GM23338 (cell line): Measurements from ENCODE around the gene GRIA2. TPM values are rescaled to one million over a fixed set of nuclear protein-coding genes. Genes with fewer than 3 reads are reported as not detected.

ENCODE experiments used
- ATAC-seq: fragments of 200-7000 bp; cut with Tn5 transposase; 3 replicates; pipeline ENCODE4 v1.9.1; 2020
- DNase-seq: peaks from one replicate; pipeline ENCODE4 v3.0.0-alpha.2; 2015; ENCODE audit warnings: low spot score
- H2AFZ ChIP-seq: fragments of 200-600 bp; sonication (generic); 2 replicates; pipeline ENCODE4 v1.8.0; 2016; ENCODE audit warnings: antibody characterized with exemption, mild to moderate bottlenecking, moderate library complexity
- H3F3A ChIP-seq: fragments of 200-600 bp; sonication (generic); replicated peaks from 2 replicates; pipeline ENCODE4 v1.8.0; 2017; ENCODE audit warnings: antibody characterized with exemption, mixed run types, low read depth
- H3K27ac ChIP-seq: fragments of 200-600 bp; sonication (generic); 2 replicates; pipeline ENCODE4 v1.6.1; 2016; ENCODE audit warnings: low read depth
- H3K27me3 ChIP-seq: fragments of 200-600 bp; sonication (generic); 2 replicates; pipeline ENCODE4 v1.8.0; 2016; ENCODE audit warnings: mild to moderate bottlenecking, mixed run types, moderate library complexity; ENCODE audit not compliant: insufficient read depth
- H3K36me3 ChIP-seq: fragments of 200-600 bp; sonication (generic); 2 replicates; pipeline ENCODE4 v1.8.0; 2016; ENCODE audit warnings: mild to moderate bottlenecking; ENCODE audit not compliant: insufficient read depth
- H3K4me1 ChIP-seq: fragments of 200-600 bp; sonication (generic); 2 replicates; pipeline ENCODE4 v1.8.0; 2016; ENCODE audit warnings: mild to moderate bottlenecking, moderate library complexity; ENCODE audit not compliant: insufficient read depth
- H3K4me2 ChIP-seq: fragments of 200-600 bp; sonication (generic); 2 replicates; pipeline ENCODE4 v1.7.1; 2017; ENCODE audit warnings: mixed run types
- H3K4me3 ChIP-seq: fragments of 200-600 bp; sonication (generic); 2 replicates; pipeline ENCODE4 v1.6.1; 2016; ENCODE audit warnings: mixed run types
- H3K79me2 ChIP-seq: fragments of 200-600 bp; sonication (generic); replicated peaks from 2 replicates; pipeline ENCODE4 v1.8.0; 2017; ENCODE audit warnings: mild to moderate bottlenecking; ENCODE audit not compliant: insufficient read depth
- H3K9me2 ChIP-seq: fragments of 200-600 bp; sonication (generic); 2 replicates; pipeline ENCODE4 v1.8.0; 2017; ENCODE audit not compliant: insufficient read depth
- H4K20me1 ChIP-seq: fragments of 200-600 bp; sonication (generic); replicated peaks from 2 replicates; pipeline ENCODE4 v1.8.0; 2017; ENCODE audit warnings: mild to moderate bottlenecking; ENCODE audit not compliant: insufficient read depth
- H3K27ac Mint-ChIP-seq: 2 replicates; pipeline ENCODE4 v1.8.0; 2020; ENCODE audit warnings: inconsistent platforms, mild to moderate bottlenecking, moderate library complexity, mixed read lengths
- H3K27me3 Mint-ChIP-seq: 3 replicates; pipeline ENCODE4 v1.8.0; 2022; ENCODE audit warnings: low read depth, mild to moderate bottlenecking, moderate library complexity, mixed read lengths, inconsistent platforms; ENCODE audit not compliant: insufficient read depth, poor library complexity
- H3K36me3 Mint-ChIP-seq: 3 replicates; pipeline ENCODE4 v1.8.0; 2021; ENCODE audit warnings: low read depth, mild to moderate bottlenecking, inconsistent platforms, moderate library complexity, mixed read lengths
- H3K4me1 Mint-ChIP-seq: 3 replicates; pipeline ENCODE4 v1.8.0; 2020; ENCODE audit warnings: mild to moderate bottlenecking, inconsistent platforms, mixed read lengths
- H3K4me3 Mint-ChIP-seq: 3 replicates; pipeline ENCODE4 v1.8.0; 2021; ENCODE audit warnings: moderate library complexity, mild to moderate bottlenecking, inconsistent platforms, mixed read lengths
- H3K9me3 Mint-ChIP-seq: 3 replicates; pipeline ENCODE4 v1.8.0; 2020; ENCODE audit warnings: moderate library complexity, mild to moderate bottlenecking, inconsistent platforms, mixed read lengths
- CREB1 ChIP-seq: fragments of 250-450 bp; sonication (Bioruptor Pico); IDR thresholded peaks from 2 replicates; pipeline ENCODE4 v1.5.0; 2020; ENCODE audit warnings: low read depth, mild to moderate bottlenecking, moderate library complexity
- EZH2 ChIP-seq: fragments of 200-600 bp; sonication (generic); IDR thresholded peaks from one replicate; pipeline ENCODE4 v1.8.0; 2017; ENCODE audit warnings: antibody characterized with exemption, mild to moderate bottlenecking, low read depth; ENCODE audit not compliant: unreplicated experiment
- EZH2phosphoT487 ChIP-seq: fragments of 200-600 bp; sonication (generic); IDR thresholded peaks from one replicate; pipeline ENCODE4 v1.8.1; 2018; ENCODE audit warnings: antibody characterized with exemption; ENCODE audit not compliant: unreplicated experiment
- JUNB ChIP-seq: IDR thresholded peaks from one replicate; pipeline ENCODE4 v1.6.1; 2016; ENCODE audit warnings: antibody characterized with exemption; ENCODE audit not compliant: unreplicated experiment
- NANOG ChIP-seq: IDR thresholded peaks from 2 replicates; pipeline ENCODE4 v1.6.1; 2016; ENCODE audit warnings: antibody characterized with exemption, borderline replicate concordance
- POLR2AphosphoS5 ChIP-seq: IDR thresholded peaks from 2 replicates; pipeline ENCODE4 v1.6.1; 2016; ENCODE audit warnings: antibody characterized with exemption, low read depth
- STAT1 ChIP-seq: IDR thresholded peaks from one replicate; pipeline ENCODE4 v1.6.1; 2016; ENCODE audit warnings: antibody characterized with exemption; ENCODE audit not compliant: unreplicated experiment
- polyA plus RNA-seq: library from polyadenylated mRNA; unstranded; fragments of >200 nt; fragmentation: Nextera tagmentation; extraction: Ambion mirVana; gene quantifications from 2 replicates; pipeline ENCODE4 v1.2.1, GENCODE V29; 2016
- total RNA-seq: library from RNA; depleted of rRNA; stranded (reverse); fragments of >200 nt; shearing (Covaris generic); gene quantifications from 2 replicates; pipeline ENCODE4 v1.2.3, GENCODE V29; 2014
- TF ChIP-seq, protein P1 (sequence below): IDR thresholded peaks from one replicate; pipeline ENCODE4 v1.6.1; 2018; ENCODE audit warnings: antibody characterized with exemption; ENCODE audit not compliant: unreplicated experiment
- TF ChIP-seq, protein P2 (sequence below): fragments of 250-450 bp; sonication (Bioruptor Pico); IDR thresholded peaks from 2 replicates; pipeline ENCODE4 v1.5.0; 2020; ENCODE audit warnings: mild to moderate bottlenecking, moderate library complexity

The GRIA2 gene
- total and polyA plus RNA-seq, 2 experiments from 2014 or later = not detected

DNA sequence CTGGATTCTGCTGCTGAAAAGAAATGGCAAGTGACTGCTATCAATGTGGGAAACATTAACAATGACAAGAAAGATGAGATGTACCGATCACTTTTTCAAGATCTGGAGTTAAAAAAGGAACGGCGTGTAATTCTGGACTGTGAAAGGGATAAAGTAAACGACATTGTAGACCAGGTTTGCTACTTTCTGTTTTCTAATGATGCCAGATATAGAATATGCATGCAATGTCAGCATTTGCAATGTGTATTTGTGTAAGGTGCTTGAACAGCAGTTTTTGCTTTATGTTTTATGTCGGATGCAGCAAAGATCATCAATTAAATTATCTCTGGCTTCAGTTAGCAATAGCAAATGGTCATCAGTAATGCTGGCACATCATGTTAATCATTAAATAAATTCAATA, 92.2 kb downstream of the GRIA2 start:
- Histone ChIP-seq H3K9me2 (no peaks in the 10 kb centered on the region), H4K20me1 (no peaks in the 10 kb centered on the region), H3K27ac (no peak overlapping the region), H3K4me3 (no peak overlapping the region), H3K4me1 (no peaks in the 10 kb centered on the region), H3K27me3 (no peaks in the 10 kb centered on the region), H3K79me2 (no peaks in the 10 kb centered on the region), H2AFZ (no peak overlapping the region), H3K4me2 (no peak overlapping the region), H3K36me3 (no peaks in the 10 kb centered on the region), H3F3A (no peaks in the 10 kb centered on the region)
- no peak overlapping the region for H3K27ac Mint-ChIP-seq
- ATAC-seq = no peak
- no peaks in the 10 kb centered on the region for H3K27me3 Mint-ChIP-seq
- no peak for TF ChIP-seq STAT1
- TF ChIP-seq POLR2AphosphoS5 = no peak
- TF ChIP-seq, protein P1, sequence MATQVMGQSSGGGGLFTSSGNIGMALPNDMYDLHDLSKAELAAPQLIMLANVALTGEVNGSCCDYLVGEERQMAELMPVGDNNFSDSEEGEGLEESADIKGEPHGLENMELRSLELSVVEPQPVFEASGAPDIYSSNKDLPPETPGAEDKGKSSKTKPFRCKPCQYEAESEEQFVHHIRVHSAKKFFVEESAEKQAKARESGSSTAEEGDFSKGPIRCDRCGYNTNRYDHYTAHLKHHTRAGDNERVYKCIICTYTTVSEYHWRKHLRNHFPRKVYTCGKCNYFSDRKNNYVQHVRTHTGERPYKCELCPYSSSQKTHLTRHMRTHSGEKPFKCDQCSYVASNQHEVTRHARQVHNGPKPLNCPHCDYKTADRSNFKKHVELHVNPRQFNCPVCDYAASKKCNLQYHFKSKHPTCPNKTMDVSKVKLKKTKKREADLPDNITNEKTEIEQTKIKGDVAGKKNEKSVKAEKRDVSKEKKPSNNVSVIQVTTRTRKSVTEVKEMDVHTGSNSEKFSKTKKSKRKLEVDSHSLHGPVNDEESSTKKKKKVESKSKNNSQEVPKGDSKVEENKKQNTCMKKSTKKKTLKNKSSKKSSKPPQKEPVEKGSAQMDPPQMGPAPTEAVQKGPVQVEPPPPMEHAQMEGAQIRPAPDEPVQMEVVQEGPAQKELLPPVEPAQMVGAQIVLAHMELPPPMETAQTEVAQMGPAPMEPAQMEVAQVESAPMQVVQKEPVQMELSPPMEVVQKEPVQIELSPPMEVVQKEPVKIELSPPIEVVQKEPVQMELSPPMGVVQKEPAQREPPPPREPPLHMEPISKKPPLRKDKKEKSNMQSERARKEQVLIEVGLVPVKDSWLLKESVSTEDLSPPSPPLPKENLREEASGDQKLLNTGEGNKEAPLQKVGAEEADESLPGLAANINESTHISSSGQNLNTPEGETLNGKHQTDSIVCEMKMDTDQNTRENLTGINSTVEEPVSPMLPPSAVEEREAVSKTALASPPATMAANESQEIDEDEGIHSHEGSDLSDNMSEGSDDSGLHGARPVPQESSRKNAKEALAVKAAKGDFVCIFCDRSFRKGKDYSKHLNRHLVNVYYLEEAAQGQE = no peak
- TF ChIP-seq EZH2 = no peak
- H3K4me3 Mint-ChIP-seq = no peak overlapping the region
- no peaks in the 10 kb centered on the region for H3K36me3 Mint-ChIP-seq
- no peaks in the 10 kb centered on the region for H3K4me1 Mint-ChIP-seq
- H3K9me3 Mint-ChIP-seq = no peaks in the 10 kb centered on the region
- DNase-seq = no peak

DNA sequence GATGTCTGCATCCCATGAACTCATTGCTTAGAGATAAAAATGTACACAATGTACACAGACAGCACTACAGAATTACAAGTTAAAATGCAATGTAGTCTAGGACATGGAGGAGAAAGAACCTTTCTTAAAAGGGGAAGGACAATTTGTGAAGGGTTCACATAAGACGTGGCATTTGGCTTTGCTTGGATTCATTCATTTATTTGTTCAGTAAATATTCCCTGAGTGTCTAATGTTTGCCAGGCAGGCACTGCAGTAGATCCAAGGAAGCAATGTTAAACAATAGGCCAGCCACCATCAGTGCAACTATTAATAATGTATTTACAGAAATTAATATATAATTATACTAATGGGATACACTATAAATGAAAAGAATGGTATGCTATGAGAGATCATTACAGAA, 94.4 kb downstream of the GRIA2 start:
- Mint-ChIP-seq H3K27ac (no peak overlapping the region), H3K9me3 (no peaks in the 10 kb centered on the region), H3K36me3 (no peaks in the 10 kb centered on the region), H3K4me1 (no peaks in the 10 kb centered on the region), H3K27me3 (no peaks in the 10 kb centered on the region), H3K4me3 (no peak overlapping the region)
- Histone ChIP-seq H3K4me3 (no peak overlapping the region), H3K9me2 (no peaks in the 10 kb centered on the region), H2AFZ (no peak overlapping the region), H3K4me2 (no peak overlapping the region), H3K27me3 (no peaks in the 10 kb centered on the region), H3K4me1 (no peaks in the 10 kb centered on the region), H4K20me1 (no peaks in the 10 kb centered on the region), H3F3A (no peaks in the 10 kb centered on the region), H3K79me2 (no peaks in the 10 kb centered on the region), H3K36me3 (no peaks in the 10 kb centered on the region), H3K27ac (no peak overlapping the region)
- ATAC-seq (no peak), DNase-seq (no peak)
- TF ChIP-seq, protein P1 = no peak
- TF ChIP-seq CREB1 (CRISPR knock-in tag) = no peak
- TF ChIP-seq EZH2 = no peak
- no peak for TF ChIP-seq EZH2phosphoT487
- no peak for TF ChIP-seq STAT1
- TF ChIP-seq JUNB = no peak
- TF ChIP-seq, protein P2, sequence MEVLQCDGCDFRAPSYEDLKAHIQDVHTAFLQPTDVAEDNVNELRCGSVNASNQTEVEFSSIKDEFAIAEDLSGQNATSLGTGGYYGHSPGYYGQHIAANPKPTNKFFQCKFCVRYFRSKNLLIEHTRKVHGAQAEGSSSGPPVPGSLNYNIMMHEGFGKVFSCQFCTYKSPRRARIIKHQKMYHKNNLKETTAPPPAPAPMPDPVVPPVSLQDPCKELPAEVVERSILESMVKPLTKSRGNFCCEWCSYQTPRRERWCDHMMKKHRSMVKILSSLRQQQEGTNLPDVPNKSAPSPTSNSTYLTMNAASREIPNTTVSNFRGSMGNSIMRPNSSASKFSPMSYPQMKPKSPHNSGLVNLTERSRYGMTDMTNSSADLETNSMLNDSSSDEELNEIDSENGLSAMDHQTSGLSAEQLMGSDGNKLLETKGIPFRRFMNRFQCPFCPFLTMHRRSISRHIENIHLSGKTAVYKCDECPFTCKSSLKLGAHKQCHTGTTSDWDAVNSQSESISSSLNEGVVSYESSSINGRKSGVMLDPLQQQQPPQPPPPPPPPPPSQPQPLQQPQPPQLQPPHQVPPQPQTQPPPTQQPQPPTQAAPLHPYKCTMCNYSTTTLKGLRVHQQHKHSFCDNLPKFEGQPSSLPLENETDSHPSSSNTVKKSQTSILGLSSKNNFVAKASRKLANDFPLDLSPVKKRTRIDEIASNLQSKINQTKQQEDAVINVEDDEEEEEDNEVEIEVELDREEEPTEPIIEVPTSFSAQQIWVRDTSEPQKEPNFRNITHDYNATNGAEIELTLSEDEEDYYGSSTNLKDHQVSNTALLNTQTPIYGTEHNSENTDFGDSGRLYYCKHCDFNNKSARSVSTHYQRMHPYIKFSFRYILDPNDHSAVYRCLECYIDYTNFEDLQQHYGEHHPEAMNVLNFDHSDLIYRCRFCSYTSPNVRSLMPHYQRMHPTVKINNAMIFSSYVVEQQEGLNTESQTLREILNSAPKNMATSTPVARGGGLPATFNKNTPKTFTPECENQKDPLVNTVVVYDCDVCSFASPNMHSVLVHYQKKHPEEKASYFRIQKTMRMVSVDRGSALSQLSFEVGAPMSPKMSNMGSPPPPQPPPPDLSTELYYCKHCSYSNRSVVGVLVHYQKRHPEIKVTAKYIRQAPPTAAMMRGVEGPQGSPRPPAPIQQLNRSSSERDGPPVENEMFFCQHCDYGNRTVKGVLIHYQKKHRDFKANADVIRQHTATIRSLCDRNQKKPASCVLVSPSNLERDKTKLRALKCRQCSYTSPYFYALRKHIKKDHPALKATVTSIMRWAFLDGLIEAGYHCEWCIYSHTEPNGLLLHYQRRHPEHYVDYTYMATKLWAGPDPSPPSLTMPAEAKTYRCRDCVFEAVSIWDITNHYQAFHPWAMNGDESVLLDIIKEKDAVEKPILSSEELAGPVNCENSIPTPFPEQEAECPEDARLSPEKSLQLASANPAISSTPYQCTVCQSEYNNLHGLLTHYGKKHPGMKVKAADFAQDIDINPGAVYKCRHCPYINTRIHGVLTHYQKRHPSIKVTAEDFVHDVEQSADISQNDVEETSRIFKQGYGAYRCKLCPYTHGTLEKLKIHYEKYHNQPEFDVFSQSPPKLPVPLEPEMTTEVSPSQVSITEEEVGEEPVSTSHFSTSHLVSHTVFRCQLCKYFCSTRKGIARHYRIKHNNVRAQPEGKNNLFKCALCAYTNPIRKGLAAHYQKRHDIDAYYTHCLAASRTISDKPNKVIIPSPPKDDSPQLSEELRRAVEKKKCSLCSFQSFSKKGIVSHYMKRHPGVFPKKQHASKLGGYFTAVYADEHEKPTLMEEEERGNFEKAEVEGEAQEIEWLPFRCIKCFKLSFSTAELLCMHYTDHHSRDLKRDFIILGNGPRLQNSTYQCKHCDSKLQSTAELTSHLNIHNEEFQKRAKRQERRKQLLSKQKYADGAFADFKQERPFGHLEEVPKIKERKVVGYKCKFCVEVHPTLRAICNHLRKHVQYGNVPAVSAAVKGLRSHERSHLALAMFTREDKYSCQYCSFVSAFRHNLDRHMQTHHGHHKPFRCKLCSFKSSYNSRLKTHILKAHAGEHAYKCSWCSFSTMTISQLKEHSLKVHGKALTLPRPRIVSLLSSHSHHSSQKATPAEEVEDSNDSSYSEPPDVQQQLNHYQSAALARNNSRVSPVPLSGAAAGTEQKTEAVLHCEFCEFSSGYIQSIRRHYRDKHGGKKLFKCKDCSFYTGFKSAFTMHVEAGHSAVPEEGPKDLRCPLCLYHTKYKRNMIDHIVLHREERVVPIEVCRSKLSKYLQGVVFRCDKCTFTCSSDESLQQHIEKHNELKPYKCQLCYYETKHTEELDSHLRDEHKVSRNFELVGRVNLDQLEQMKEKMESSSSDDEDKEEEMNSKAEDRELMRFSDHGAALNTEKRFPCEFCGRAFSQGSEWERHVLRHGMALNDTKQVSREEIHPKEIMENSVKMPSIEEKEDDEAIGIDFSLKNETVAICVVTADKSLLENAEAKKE (CRISPR knock-in tag) = no peak
- TF ChIP-seq NANOG = no peak
